Activated naive CD4-positive, alpha-beta T cell treated with anti-CD3 and anti-CD28 coated beads for 36 hours (primary cell): Measurements from ENCODE around the gene ARHGEF19. TPM values are rescaled to one million over a fixed set of nuclear protein-coding genes. Genes with fewer than 3 reads are reported as not detected.
"Not testable (repeated sequence)": the region's sequence is repeated elsewhere in the genome, so short reads cannot be mapped to it uniquely, and the experiment has no call there.

Experiments used
- CTCF ChIA-PET: fragments of 350-600 bp; sonication (Branson Sonifier 250); formaldehyde crosslinking; loops from one replicate; lab custom pipeline; 2021; ENCODE audit warnings: antibody characterized with exemption; lab: Charles Lee
- DNase-seq: peaks from one replicate; pipeline ENCODE4 v3.0.0-alpha.2; 2020
- H3K27ac Mint-ChIP-seq: one replicate; pipeline ENCODE4 v1.8.0; 2021; ENCODE audit warnings: mild to moderate bottlenecking, mixed read lengths
- H3K27me3 Mint-ChIP-seq: one replicate; pipeline ENCODE4 v1.8.0; 2021; ENCODE audit warnings: low read depth, mixed read lengths
- H3K36me3 Mint-ChIP-seq: one replicate; pipeline ENCODE4 v1.8.0; 2021; ENCODE audit warnings: low read depth, mixed read lengths
- H3K4me1 Mint-ChIP-seq: one replicate; pipeline ENCODE4 v1.8.0; 2021; ENCODE audit warnings: low read depth, mixed read lengths
- H3K4me3 Mint-ChIP-seq: one replicate; pipeline ENCODE4 v1.8.0; 2021; ENCODE audit warnings: mild to moderate bottlenecking, moderate library complexity, mixed read lengths
- H3K9me3 Mint-ChIP-seq: one replicate; pipeline ENCODE4 v1.8.0; 2021; ENCODE audit warnings: mixed read lengths
- intact Hi-C: fragments of 100-400 bp; cut with micrococcal nuclease; formaldehyde crosslinking; loops from one replicate; pipeline ENCODE4 v1.15.1; 2023
- total RNA-seq, 2 experiments: library from RNA; stranded (reverse); gene quantifications; one replicate each; pipeline ENCODE4 v1.2.3, GENCODE V29; 2021

Gene ARHGEF19
- total RNA-seq: 1 to 10 TPM; 5.3 to 5.9 TPM

DNA sequence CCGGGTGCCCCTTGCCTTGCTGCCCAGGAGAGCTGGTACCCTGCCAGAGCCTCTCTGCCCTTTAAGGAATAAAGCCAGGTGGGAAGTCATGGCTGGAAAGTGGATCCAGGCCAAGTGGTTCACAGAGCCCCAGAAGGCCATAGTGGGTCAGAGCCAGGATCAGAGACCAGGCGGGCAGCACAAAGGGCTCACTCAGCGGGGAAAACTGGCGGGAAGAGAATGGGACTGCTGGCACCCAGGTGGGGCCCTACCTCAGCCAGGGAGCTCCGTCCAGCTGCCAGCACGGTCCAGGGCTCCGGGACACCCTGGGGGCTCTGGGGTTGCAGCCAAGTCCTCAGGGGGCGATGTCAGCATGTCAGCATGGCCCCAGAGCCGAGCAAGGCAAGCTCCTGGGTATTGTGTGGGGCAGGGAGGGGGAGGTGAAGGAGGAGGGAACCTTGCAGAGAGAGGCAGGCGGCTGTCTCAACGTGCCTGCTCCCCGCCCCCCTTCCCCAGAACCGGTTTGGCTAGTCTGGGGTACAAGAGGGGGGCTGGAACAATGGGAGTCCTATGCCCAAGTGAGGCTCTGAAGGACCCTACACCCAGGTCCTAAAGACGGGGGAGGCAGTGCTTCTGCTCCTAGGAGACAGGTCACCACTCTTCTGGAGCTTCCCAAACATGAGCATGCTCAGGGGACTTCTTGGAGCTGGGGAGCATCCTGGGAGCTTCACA, at the start of gene ARHGEF19:
Gene ARHGEF19 (minus strand): TSS at position 402 of the 711 bp plus-strand sequence. CDS start 3,598 bp downstream, outside the sequence.
- CTCF ChIA-PET: interaction anchor here (0.9 kb wide), 1 partner anchor 133 kb away, joined by 3 read pairs; no protein-coding TSS in a partner anchor
- intact Hi-C loops: no loop called here
- no peak within 1 kb of the TSS for H3K27ac Mint-ChIP-seq
- H3K36me3 Mint-ChIP-seq: no peaks in the 10 kb centered on the region
- DNase-seq: no peak
- no peaks in the 10 kb centered on the region for H3K9me3 Mint-ChIP-seq
- no peak within 1 kb of the TSS for H3K4me3 Mint-ChIP-seq
- H3K27me3 Mint-ChIP-seq: no peaks in the 10 kb centered on the region
- H3K4me1 Mint-ChIP-seq: peaks cover 14% of the 10 kb centered on the region

DNA sequence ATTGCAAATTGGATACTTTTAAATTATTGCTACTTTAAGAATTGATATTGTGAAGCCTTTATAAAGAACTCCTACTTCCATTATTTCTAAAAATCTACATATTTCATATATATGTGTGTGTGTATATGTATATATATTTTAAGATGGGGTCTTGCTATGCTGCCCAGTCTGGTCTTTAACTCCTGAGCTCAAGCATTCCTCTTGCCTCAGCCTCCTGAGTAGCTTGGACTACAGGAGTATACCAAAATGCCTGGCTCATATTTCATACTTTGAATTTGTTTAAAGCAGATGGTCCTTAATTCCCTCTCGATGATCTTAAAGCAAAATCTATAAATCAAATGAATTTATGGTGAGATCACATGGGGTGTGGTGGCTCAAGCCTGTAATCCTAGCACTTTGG, 49.6 kb upstream of the ARHGEF19 start:
- H3K4me1 Mint-ChIP-seq: peaks cover 8% of the 10 kb centered on the region
- DNase-seq: no peak
- intact Hi-C loops: no loop called here
- no peaks in the 10 kb centered on the region for H3K27me3 Mint-ChIP-seq
- no peak overlapping the region for H3K4me3 Mint-ChIP-seq
- H3K9me3 Mint-ChIP-seq: no peaks in the 10 kb centered on the region
- no peak overlapping the region for H3K27ac Mint-ChIP-seq
- CTCF ChIA-PET: interaction anchor here (0.8 kb wide), 1 partner anchor 14 kb away, joined by 3 read pairs; no protein-coding TSS in a partner anchor
- no peaks in the 10 kb centered on the region for H3K36me3 Mint-ChIP-seq

DNA sequence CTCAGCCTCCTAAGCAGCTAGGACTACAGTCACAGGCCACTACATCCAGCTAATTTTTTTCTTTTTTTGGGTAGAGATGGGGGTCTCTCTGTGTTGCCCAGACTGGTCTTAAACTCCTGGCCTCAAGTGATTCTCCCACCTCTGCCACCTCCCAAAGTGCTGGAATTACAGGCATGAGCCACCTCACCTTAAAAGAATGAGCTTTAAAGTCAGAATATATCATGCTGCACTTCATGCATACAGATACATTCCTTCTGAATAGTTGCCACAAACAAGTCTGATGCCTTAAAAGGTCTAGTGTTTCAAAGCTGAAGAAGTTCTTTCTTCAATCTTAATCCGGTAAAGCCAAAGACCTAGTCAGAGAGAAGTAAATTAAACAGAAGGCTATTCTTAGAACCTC, 48.4 kb upstream of the ARHGEF19 start:
- no peaks in the 10 kb centered on the region for H3K4me1 Mint-ChIP-seq
- intact Hi-C loops: no loop called here
- H3K27me3 Mint-ChIP-seq: no peaks in the 10 kb centered on the region
- no peaks in the 10 kb centered on the region for H3K9me3 Mint-ChIP-seq
- H3K4me3 Mint-ChIP-seq: no peak overlapping the region
- CTCF ChIA-PET: no interaction called here
- no peaks in the 10 kb centered on the region for H3K36me3 Mint-ChIP-seq
- no peak for DNase-seq
- no peak overlapping the region for H3K27ac Mint-ChIP-seq

DNA sequence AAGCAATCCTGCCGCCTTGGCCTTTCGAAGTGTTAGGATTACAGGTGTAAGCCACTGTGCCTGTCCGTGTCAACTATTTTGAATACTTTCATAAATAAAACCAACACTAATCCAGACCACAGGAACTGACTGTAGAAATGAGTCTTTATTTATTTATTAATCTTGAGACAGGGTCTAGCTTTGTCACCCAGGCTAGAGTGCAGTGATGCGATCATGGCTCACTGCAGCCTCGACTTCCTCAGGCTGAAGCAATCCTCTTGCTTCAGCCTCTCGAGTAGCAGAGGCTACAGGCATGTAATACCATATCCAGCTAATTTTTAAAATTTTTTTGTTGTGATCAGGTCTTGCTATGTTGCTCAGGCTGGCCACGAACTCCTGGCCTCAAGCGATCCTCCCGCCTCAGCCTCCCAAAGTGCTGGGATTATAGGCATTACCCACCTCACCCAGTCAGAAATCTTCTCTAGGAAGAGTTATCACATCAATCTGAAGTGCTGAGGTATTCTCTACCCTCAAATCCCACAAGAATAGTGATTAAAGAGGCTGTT, 46.2 kb upstream of the ARHGEF19 start:
- intact Hi-C loops: no loop called here
- Mint-ChIP-seq H3K4me1 (no peaks in the 10 kb centered on the region), H3K27ac (no peak overlapping the region), H3K9me3 (no peaks in the 10 kb centered on the region), H3K4me3 (no peak overlapping the region), H3K36me3 (no peaks in the 10 kb centered on the region), H3K27me3 (no peaks in the 10 kb centered on the region)
- no peak for DNase-seq
- CTCF ChIA-PET: no interaction called here

DNA sequence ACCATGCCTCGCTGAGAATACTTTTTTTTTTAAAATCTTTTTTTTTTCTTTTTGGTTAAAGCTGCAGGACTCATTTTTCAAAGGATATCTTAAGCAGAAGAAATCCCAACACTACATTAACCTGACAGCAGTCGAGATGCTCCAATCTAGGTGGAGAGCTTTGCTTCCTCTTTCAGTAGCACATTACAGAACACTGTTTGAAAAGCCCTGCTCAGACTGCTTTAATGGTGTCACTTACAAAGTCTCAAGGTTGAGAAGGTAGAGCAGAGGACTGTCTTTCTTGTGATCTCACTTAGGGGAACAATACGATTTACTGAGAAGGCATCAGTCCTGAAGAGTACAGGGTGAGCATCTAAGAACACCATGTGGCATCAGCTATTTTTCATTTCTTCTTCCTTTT, 45.5 kb upstream of the ARHGEF19 start:
- no peaks in the 10 kb centered on the region for H3K4me1 Mint-ChIP-seq
- no peaks in the 10 kb centered on the region for H3K27me3 Mint-ChIP-seq
- H3K27ac Mint-ChIP-seq: peak overlapping the region; percentile 5
- H3K9me3 Mint-ChIP-seq: no peaks in the 10 kb centered on the region
- H3K4me3 Mint-ChIP-seq: no peak overlapping the region
- CTCF ChIA-PET: no interaction called here
- no peaks in the 10 kb centered on the region for H3K36me3 Mint-ChIP-seq
- intact Hi-C loops: no loop called here
- no peak for DNase-seq

DNA sequence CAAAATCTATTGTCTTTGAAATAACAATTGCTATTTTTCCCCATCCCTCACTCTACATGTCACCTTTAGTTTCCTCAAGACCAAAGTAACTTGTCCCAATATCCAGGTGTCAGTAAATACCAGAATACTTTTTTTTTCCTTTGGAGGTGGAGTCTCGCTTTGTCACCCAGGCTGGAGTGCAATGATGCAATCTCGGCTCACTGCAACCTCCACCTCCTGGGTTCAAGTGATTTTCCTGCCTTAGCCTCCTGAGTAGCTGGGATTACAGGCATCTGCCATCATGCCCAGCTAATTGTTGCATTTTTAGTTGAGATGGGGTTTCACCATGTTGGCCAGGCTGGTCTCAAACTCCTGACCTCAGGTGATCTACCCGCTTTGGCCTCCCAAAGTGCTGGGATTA, 45.1 kb upstream of the ARHGEF19 start:
- H3K4me3 Mint-ChIP-seq, H3K36me3 Mint-ChIP-seq, H3K27ac Mint-ChIP-seq, H3K4me1 Mint-ChIP-seq, H3K9me3 Mint-ChIP-seq, H3K27me3 Mint-ChIP-seq, DNase-seq, intact Hi-C loops, CTCF ChIA-PET: not testable (repeated sequence)

DNA sequence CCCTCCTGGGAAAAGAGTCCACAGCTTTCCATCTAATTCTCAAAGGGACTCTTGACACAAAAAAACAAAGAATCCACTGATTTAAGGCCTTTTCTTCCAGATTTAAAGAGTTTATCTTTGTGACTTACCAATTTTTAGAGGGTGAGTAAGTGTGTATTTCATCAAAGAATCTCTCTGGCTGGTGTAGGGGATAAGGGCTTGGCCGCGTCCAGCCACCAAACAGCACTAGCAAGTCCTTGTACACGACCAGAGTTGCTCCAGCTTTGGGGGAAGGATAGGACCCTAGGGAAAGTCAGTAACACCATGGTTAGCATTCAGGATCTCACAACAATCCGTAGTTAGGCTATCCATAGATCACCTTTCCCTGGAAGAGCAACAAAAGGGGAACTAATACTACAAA, 44.0 kb upstream of the ARHGEF19 start:
- no peak overlapping the region for H3K4me3 Mint-ChIP-seq
- H3K36me3 Mint-ChIP-seq: no peaks in the 10 kb centered on the region
- no peak overlapping the region for H3K27ac Mint-ChIP-seq
- H3K4me1 Mint-ChIP-seq: no peaks in the 10 kb centered on the region
- no peak for DNase-seq
- H3K27me3 Mint-ChIP-seq: no peaks in the 10 kb centered on the region
- H3K9me3 Mint-ChIP-seq: no peaks in the 10 kb centered on the region
- CTCF ChIA-PET: interaction anchor here (0.7 kb wide), 1 partner anchor 12 kb away, joined by 6 read pairs; no protein-coding TSS in a partner anchor
- intact Hi-C loops: no loop called here

DNA sequence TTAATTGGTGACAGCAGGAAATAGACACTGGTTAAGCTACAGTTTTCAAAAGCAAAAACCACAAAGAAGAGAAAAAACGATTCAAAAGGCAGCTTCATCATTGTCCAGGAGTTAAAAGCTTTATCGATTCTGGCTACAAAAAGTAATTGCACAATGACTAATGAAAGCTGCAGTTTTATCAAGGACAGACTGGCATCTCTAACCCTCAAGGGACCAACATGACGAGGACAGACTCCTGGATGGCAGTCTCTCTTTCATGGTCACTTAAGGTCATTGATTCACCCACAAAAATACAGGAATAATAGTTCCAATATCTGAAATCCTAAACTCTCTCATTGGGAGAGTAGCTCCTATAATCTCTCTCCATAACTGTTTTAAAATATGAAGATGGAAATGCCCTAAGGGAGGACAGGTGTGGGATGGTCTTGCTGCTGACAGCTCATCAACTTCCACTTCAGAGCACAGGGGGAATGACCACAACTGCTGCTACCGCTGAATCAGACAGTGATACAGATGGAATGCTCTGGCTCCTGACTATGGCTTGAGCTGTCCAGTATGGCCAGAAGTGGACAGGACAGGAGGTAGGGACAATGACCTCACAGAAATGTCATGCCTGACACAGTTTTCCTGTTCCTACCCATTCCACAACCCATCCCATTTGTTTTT, 41.9 kb upstream of the ARHGEF19 start:
- Mint-ChIP-seq H3K9me3 (no peaks in the 10 kb centered on the region), H3K36me3 (no peaks in the 10 kb centered on the region), H3K27me3 (no peaks in the 10 kb centered on the region), H3K27ac (no peak overlapping the region), H3K4me3 (no peak overlapping the region), H3K4me1 (peaks cover 12% of the 10 kb centered on the region)
- no peak for DNase-seq
- CTCF ChIA-PET: no interaction called here
- intact Hi-C loops: no loop called here

DNA sequence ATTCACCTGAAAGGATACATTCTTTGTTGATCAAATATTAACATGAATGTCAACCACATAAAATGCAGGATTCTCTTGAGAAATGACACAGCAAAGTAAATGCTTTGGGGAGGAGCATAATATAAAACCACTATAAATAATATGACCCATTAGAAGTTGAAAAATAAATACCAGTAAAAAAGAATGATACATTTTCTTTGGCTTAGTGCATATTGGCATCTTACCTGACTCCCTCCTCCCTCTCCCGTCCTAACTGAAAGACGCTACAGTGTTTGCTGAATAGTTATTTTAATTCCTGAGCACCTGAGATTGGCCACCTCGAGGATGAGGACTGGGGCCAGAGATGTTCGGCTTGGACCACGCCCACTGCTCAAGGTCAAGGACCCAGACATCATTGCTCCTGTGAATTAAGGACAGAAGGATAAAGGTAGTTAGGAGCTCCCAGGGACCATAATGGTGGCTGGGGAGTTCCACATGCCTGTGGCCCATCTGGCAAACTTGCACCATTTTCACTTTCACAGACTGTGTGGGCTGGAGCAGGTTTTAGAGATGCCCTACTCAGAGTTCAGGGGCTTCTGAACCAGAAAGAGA, 41.0 kb upstream of the ARHGEF19 start:
- peaks cover 22% of the 10 kb centered on the region for H3K4me1 Mint-ChIP-seq
- H3K4me3 Mint-ChIP-seq: no peak overlapping the region
- H3K27ac Mint-ChIP-seq: no peak overlapping the region
- intact Hi-C loops: no loop called here
- DNase-seq: no peak
- CTCF ChIA-PET: no interaction called here
- no peaks in the 10 kb centered on the region for H3K9me3 Mint-ChIP-seq
- no peaks in the 10 kb centered on the region for H3K36me3 Mint-ChIP-seq
- no peaks in the 10 kb centered on the region for H3K27me3 Mint-ChIP-seq

DNA sequence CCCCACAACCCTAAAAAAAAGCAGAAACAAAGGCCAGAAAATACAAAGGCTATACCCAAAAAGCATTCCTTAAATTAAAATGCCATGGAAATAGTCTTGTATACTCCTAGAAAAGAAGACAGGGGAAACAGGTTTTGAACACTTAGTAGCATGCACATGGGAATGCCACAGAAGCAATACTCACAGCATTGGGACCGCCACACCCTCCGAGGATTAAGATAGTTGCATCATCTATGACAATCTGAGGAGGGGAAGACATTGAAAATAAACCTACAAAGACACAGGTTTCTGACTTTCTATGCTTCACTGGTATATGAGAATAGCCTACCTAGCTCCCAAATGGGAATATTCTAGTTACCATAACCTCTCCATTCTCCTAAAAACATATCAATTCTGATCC, 40.5 kb upstream of the ARHGEF19 start:
- Mint-ChIP-seq H3K36me3 (no peaks in the 10 kb centered on the region), H3K27me3 (no peaks in the 10 kb centered on the region), H3K27ac (no peak overlapping the region), H3K9me3 (no peaks in the 10 kb centered on the region), H3K4me3 (no peak overlapping the region), H3K4me1 (peaks cover 22% of the 10 kb centered on the region)
- DNase-seq: no peak
- CTCF ChIA-PET: no interaction called here
- intact Hi-C loops: no loop called here

DNA sequence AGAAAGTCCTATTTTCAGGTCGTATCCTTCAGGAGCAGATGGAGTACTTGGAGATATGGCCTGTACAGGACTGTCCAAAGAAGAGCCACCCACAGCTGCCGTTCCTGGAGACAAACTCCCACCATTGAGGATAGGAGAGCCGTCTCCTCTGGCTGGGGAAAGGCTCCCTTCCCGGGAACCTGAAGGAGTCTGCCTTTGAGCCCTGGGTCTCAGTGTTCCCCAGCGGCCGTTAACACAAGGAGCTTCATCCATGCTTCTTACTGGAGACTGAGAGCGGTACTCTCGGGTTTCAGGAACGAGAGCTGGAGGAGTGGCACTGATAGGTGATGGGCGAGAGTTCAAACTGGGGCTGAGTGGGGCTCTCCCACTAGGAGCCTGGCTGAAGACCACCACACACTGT, 38.9 kb upstream of the ARHGEF19 start:
- Mint-ChIP-seq H3K9me3 (no peaks in the 10 kb centered on the region), H3K36me3 (peaks cover 1% of the 10 kb centered on the region), H3K27ac (no peak overlapping the region), H3K27me3 (no peaks in the 10 kb centered on the region), H3K4me3 (no peak overlapping the region), H3K4me1 (peaks cover 22% of the 10 kb centered on the region)
- CTCF ChIA-PET: interaction anchor here (0.5 kb wide), 1 partner anchor 658 kb away, joined by 3 read pairs; no protein-coding TSS in a partner anchor
- no peak for DNase-seq
- intact Hi-C loops: no loop called here

DNA sequence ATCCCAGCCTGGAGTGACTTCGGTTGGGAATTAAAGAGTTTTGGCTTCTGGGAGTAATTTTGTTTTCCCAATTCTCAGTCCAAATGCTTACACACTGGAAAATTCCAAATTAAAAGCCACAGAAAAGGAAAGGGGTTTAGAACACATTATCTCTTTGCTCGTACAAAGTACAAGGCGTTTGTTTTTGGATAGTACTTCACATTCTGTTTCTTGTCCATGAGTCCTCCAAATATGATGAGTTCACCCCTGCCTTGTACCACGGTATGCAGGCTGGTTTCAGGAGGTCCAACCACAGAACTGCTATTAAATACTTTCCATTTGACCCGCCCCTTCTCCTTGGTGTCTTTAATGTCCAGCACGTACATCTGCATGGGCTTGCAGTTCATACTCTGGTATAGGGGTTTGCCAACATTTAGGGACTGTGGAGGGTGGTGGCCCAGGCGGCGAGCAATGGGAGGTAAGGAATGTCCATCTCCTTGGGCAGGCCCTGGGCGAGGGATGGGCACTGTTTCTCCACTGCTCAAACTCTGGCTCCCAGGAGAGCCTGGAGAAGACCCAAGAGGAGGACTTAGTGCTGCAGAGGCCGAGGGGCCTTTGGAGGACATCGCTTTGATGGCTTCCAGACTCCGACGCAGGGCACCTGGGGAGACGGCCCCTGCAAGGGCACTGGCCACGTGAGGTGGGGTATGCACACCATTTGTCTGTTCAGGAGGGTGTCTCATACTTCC, 38.2 kb upstream of the ARHGEF19 start:
- CTCF ChIA-PET: no interaction called here
- Mint-ChIP-seq H3K4me3 (no peak overlapping the region), H3K36me3 (peaks cover 1% of the 10 kb centered on the region), H3K27me3 (no peaks in the 10 kb centered on the region), H3K27ac (no peak overlapping the region), H3K9me3 (no peaks in the 10 kb centered on the region), H3K4me1 (peaks cover 22% of the 10 kb centered on the region)
- intact Hi-C loops: no loop called here
- no peak for DNase-seq
